ENCODE results near the gene VWA7.

The VWA7 gene

GRCh38 chr6:31730631-31731086 lies 46.5 kb downstream of the VWA7 start:
- no peak for DNase-seq (ENCODE audit: low read depth)
- no peak for TF ChIP-seq CTCF (IDR thresholded peaks at IDR 0.05; ENCODE audit: insufficient read depth, low read depth, low read length, missing control alignments)
- no peak overlapping the region for H3K4me3 ChIP-seq (ENCODE audit: low read length)

GRCh38 chr6:31729979-31730630 lies 47.0 kb downstream of the VWA7 start:
- no peak for TF ChIP-seq CTCF (IDR thresholded peaks at IDR 0.05; ENCODE audit: insufficient read depth, low read depth, low read length, missing control alignments)
- peak overlapping the region; percentile 66 for H3K4me3 ChIP-seq (ENCODE audit: low read length)
- peak; percentile 69 for DNase-seq (ENCODE audit: low read depth)

- no peak for TF ChIP-seq CTCF (IDR thresholded peaks at IDR 0.05; ENCODE audit: insufficient read depth, low read depth, low read length, missing control alignments)
- peak overlapping the region; percentile 66 for H3K4me3 ChIP-seq (ENCODE audit: low read length)
- peak; percentile 81 for DNase-seq (ENCODE audit: low read depth)
Measured at GRCh38 chr6:31729515-31729978, 47.6 kb downstream of the VWA7 start.

GRCh38 chr6:31728767-31729514 lies 48.2 kb downstream of the VWA7 start, which contains the start of gene DDAH2:
Gene DDAH2, minus strand, starts transcription at chr6:31729299. Its CDS starts 138 bp downstream, at chr6:31729161.
- DNase-seq (ENCODE audit: low read depth): no peak
- H3K4me3 ChIP-seq (ENCODE audit: low read length): peak within 1 kb of the TSS; percentile 66
- TF ChIP-seq CTCF (IDR thresholded peaks at IDR 0.05; ENCODE audit: insufficient read depth, low read depth, low read length, missing control alignments): peak; percentile 57

GRCh38 chr6:31727717-31728671 lies 49.1 kb downstream of the VWA7 start:
- no peak for DNase-seq (ENCODE audit: low read depth)
- no peak for TF ChIP-seq CTCF (IDR thresholded peaks at IDR 0.05; ENCODE audit: insufficient read depth, low read depth, low read length, missing control alignments)
- H3K4me3 ChIP-seq (ENCODE audit: low read length): no peak overlapping the region

- no peak for DNase-seq (ENCODE audit: low read depth)
- H3K4me3 ChIP-seq (ENCODE audit: low read length): no peak overlapping the region
- no peak for TF ChIP-seq CTCF (IDR thresholded peaks at IDR 0.05; ENCODE audit: insufficient read depth, low read depth, low read length, missing control alignments)
Measured at GRCh38 chr6:31727034-31727716, 50.0 kb downstream of the VWA7 start.

All from epithelial cell of esophagus (primary cell).